Heart left ventricle (tissue), 16 donors: ENCODE data around the gene CLEC4G. TPM values are rescaled to one million over a fixed set of nuclear protein-coding genes. Genes with fewer than 3 reads are reported as not detected.

ENCODE experiments used
- ATAC-seq, 4 donors: fragments of 200-7000 bp; cut with Tn5 transposase; one replicate each; pipeline ENCODE4 v1.9.1; 2020 to 2022; ENCODE audit warnings: moderate library complexity in 4 of 4, mild to moderate bottlenecking in 3 of 4, moderate number of reproducible peaks in 1 of 4
- DNase-seq, 5 donors: peaks; one replicate each; pipeline ENCODE4 v3.0.0-alpha.2; 2020
- H3K27ac ChIP-seq, 12 donors: fragments of 200-600 bp; sonication (generic) in 4 of 12; one replicate each; pipeline versions ENCODE4 v1.5.0 to v1.8.0; 2016 to 2022; ENCODE audit warnings: mild to moderate bottlenecking in 2 of 12
- H3K27me3 ChIP-seq, 9 donors: fragments of 200-600 bp; sonication (generic) in 2 of 9; one replicate each; pipeline versions ENCODE4 v1.5.1 to v1.8.0; 2016 to 2022; ENCODE audit warnings: mild to moderate bottlenecking in 3 of 9
- H3K36me3 ChIP-seq, 9 donors: fragments of 200-600 bp; sonication (generic) in 2 of 9; one replicate each; pipeline versions ENCODE4 v1.5.0 to v1.8.0; 2018 to 2022; ENCODE audit warnings: mild to moderate bottlenecking in 2 of 9
- H3K4me1 ChIP-seq, 12 donors: fragments of 200-600 bp; sonication (generic) in 4 of 12; one replicate each; pipeline versions ENCODE4 v1.5.0 to v1.8.0; 2016 to 2022; ENCODE audit warnings: mild to moderate bottlenecking in 3 of 12
- H3K4me3 ChIP-seq, 12 donors: fragments of 200-600 bp; sonication (generic) in 4 of 12; one replicate each; pipeline versions ENCODE4 v1.5.0 to v1.8.0; 2017 to 2022; ENCODE audit warnings: mild to moderate bottlenecking in 9 of 12, moderate library complexity in 4 of 12
- H3K9me3 ChIP-seq, 12 donors: fragments of 200-600 bp; sonication (generic) in 4 of 12; one replicate each; pipeline versions ENCODE4 v1.5.0 to v1.8.0; 2016 to 2022; ENCODE audit warnings: mild to moderate bottlenecking in 1 of 12
- CTCF ChIP-seq, 12 donors: fragments of 200-600 bp; sonication (generic) in 4 of 12; IDR thresholded peaks; one replicate each; pipeline versions ENCODE4 v1.5.0 to v1.8.0; 2018 to 2022; ENCODE audit warnings: antibody characterized with exemption in 12 of 12, mild to moderate bottlenecking in 5 of 12
- POLR2A ChIP-seq, 2 donors: fragments of 450-650 bp; IDR thresholded peaks; one replicate each; pipeline ENCODE4 v1.6.1; 2017; ENCODE audit warnings: antibody characterized with exemption in 2 of 2, mild to moderate bottlenecking in 2 of 2, moderate library complexity in 2 of 2
- WGBS, 4 donors: extraction: QIAGEN DNeasy Blood & Tissue Kit in 2 of 4; methylation state at CpG; one replicate each; pipeline versions ENCODE4 v1.1.5 to v1.1.7; 2013 to 2018; 5-methylcytosine and 5-hydroxymethylcytosine counted together
- intact Hi-C, 10 donors: fragments of 100-400 bp; cut with DNase I; formaldehyde crosslinking; loops; one replicate each; pipeline versions ENCODE4 v1.11.1 to v1.14.2; 2022
- polyA plus RNA-seq, 2 donors: library from polyadenylated mRNA; stranded (reverse); fragments of 200-250 nt; gene quantifications; one replicate each; pipeline ENCODE4 v1.2.3, GENCODE V29; 2013
- total RNA-seq, 9 donors: library from RNA; depleted of rRNA in 2 of 9; stranded (reverse); fragments of >200 nt in 2 of 9; fragmentation: NEBNext Ultra II Directional in 3 of 9; extraction: Animal tissue kit (Norgen Biotek cat#: 25700) in 3 of 9; gene quantifications; one replicate each; pipeline versions ENCODE4 v1.1.0 to v1.2.4, GENCODE V29; 2016 to 2023
- donor health status: ischemic (EF 13 %, LVEDD 7.1; RV severe dilation, severe dysfunction).
- donor health status: healthy with polysubstance abuse.
- donor health status: DM: no; HTN: yes; CAD: no.
- donor health status: DM: no; HTN: no; CAD: no.
- donor health status: ischemic (EF 25% LVEDD 6.9; RV normal size, moderate dysfunction).
- donor health status: ischemic (EF 25% LVEDD 5.7; RV mildly dilated, moderate dysfunction).
- donor health status: healthy.
- donor health status: DM: yes; HTN: yes; CAD: no.
- donor health status: ischemic (EF 35%, LVEDD 5.7; RV mildly dilated, moderate dysfunction).
- donor health status: nonischemic (EF 11% LVEDD 7.7; RV severe dilation, severe dysfunction).
- donor health status: DM: yes; HTN: yes; CAD: no.
- donor health status: PGD.
- donor health status: ischemic (EF 29% LVEDD 5.4; RV normal size, mild dysfunction).
- donor health status: nonischemic (EF 23%, LVEDD 6.1; RV moderate dilation, normal function).

Gene CLEC4G
- total and polyA plus RNA-seq, 11 donors = 0.22 to 6.4 (median 0.87) TPM; not detected in 1

- Histone ChIP-seq H3K27me3 (peaks cover 0 to 14% (median 2%) of the 10 kb centered on the region in 9 donors), H3K9me3 (no peaks in the 10 kb centered on the region), H3K36me3 (no peaks in the 10 kb centered on the region), H3K27ac (no peak overlapping the region), H3K4me3 (no peak overlapping the region), H3K4me1 (peaks cover 0 to 14% (median 0%) of the 10 kb centered on the region in 12 donors)
- ATAC-seq = no peak
- 81 to 82% (median 81%) methylated on average over 11 of the region's 11 CpGs for WGBS, 4 donors
- intact Hi-C loops = no loop called here
- DNase-seq = no peak
- no peak for TF ChIP-seq CTCF (IDR thresholded peaks at IDR 0.05)
- no peak for TF ChIP-seq POLR2A (IDR thresholded peaks at IDR 0.05)
These were observed 5.3 kb upstream of the CLEC4G start for GRCh38 chr19:7737215-7737614.

- DNase-seq (no peak), ATAC-seq (no peak)
- Histone ChIP-seq H3K36me3 (no peaks in the 10 kb centered on the region), H3K27ac (peak overlapping the region in 1 of 12 donors; percentile 76), H3K4me1 (peaks cover 0 to 14% (median 0%) of the 10 kb centered on the region in 12 donors), H3K9me3 (no peaks in the 10 kb centered on the region), H3K27me3 (peaks cover 0 to 25% (median 11%) of the 10 kb centered on the region in 9 donors), H3K4me3 (no peak overlapping the region)
- intact Hi-C loops = no loop called here
- no peak for TF ChIP-seq POLR2A (IDR thresholded peaks at IDR 0.05)
- TF ChIP-seq CTCF (IDR thresholded peaks at IDR 0.05) = no peak
- 50 to 62% (median 55%) methylated on average over 1 of the region's 1 CpG for WGBS, 4 donors
These were observed 4.2 kb upstream of the CLEC4G start for GRCh38 chr19:7736148-7736547.

GRCh38 chr19:7734220-7735203, 2.6 kb upstream of the CLEC4G start:
- peaks cover 4 to 41% (median 27%) of the 10 kb centered on the region in 9 donors for H3K27me3 ChIP-seq
- TF ChIP-seq POLR2A (IDR thresholded peaks at IDR 0.05) = no peak
- TF ChIP-seq CTCF (IDR thresholded peaks at IDR 0.05) = no peak
- 52 to 60% (median 57%) methylated on average over 12 of the region's 12 CpGs for WGBS, 4 donors

GRCh38 chr19:7733376-7733775, 1.5 kb upstream of the CLEC4G start:
- 74 to 86% (median 75%) methylated on average over 6 of the region's 6 CpGs for WGBS, 4 donors
- TF ChIP-seq CTCF (IDR thresholded peaks at IDR 0.05) = no peak
- no peak for TF ChIP-seq POLR2A (IDR thresholded peaks at IDR 0.05)
- Histone ChIP-seq H3K27me3 (peaks cover 4 to 52% (median 35%) of the 10 kb centered on the region in 9 donors), H3K9me3 (no peaks in the 10 kb centered on the region), H3K4me3 (no peak overlapping the region), H3K4me1 (peaks cover 0 to 24% (median 0%) of the 10 kb centered on the region in 12 donors), H3K27ac (peak overlapping the region in 1 of 12 donors; percentile 70), H3K36me3 (no peaks in the 10 kb centered on the region)
- ATAC-seq (no peak), DNase-seq (no peak)
- intact Hi-C loops = no loop called here

More at GRCh38 chr19:7734220-7735203, 2.6 kb upstream of the CLEC4G start:
- intact Hi-C loops = no loop called here
- H3K27ac ChIP-seq = peak overlapping the region in 1 of 12 donors; percentile 70
- no peaks in the 10 kb centered on the region for H3K9me3 ChIP-seq
- DNase-seq (no peak), ATAC-seq (peak in 3 of 4 donors; percentile 39 to 58 (median 50))
- H3K4me3 ChIP-seq = no peak overlapping the region
- peaks cover 0 to 18% (median 0%) of the 10 kb centered on the region in 12 donors for H3K4me1 ChIP-seq
- no peaks in the 10 kb centered on the region for H3K36me3 ChIP-seq
